ENCODE results near the gene ANKFN1.
"Not testable (repeated sequence)": the region's sequence is repeated elsewhere in the genome, so short reads cannot be mapped to it uniquely, and the experiment has no call there.

The ANKFN1 gene

DNA sequence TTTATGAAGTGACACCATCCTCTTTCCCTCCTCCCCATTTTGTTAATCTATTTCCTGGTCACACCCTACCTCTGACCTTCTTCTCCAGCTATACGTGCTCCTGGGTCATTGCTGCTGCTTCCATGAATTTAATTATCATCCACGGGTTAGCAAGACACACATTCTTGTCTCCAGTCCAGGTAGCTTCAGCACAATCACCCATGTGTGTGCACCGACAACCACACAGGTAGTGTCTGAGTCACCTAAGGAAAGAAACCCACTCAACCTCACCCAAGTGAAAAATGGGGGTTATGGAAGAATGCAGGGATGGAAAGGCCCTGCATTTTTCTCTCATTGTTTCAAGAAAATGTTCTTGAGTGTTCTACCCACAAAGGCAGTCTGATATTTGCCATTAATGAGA is 135.5 kb downstream of the ANKFN1 start:
- DNase-seq (ENCODE audit: low read depth in 3 of 3), result not testable (repeated sequence)

DNA sequence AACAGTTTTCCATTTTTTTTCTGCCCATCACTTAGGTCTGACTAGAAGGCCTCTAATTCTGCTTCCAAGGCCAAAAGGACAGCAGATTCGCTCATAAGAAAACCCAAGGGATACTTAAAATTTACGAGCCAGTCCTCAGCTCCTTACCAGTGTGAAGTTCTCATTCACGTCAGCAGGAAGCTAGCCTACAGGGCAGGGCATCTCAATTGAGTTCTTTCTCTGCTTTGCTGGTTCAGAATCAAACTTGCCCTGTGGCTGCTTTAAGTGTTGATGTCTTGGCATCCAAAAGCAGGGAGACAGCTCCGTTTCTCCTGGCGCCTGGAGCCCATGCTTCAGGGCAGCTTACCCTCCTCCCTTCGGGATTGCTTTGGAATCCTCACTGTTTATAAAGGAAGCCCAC is 136.0 kb downstream of the ANKFN1 start:
- no peak for DNase-seq (ENCODE audit: low read depth in 3 of 3)

DNA sequence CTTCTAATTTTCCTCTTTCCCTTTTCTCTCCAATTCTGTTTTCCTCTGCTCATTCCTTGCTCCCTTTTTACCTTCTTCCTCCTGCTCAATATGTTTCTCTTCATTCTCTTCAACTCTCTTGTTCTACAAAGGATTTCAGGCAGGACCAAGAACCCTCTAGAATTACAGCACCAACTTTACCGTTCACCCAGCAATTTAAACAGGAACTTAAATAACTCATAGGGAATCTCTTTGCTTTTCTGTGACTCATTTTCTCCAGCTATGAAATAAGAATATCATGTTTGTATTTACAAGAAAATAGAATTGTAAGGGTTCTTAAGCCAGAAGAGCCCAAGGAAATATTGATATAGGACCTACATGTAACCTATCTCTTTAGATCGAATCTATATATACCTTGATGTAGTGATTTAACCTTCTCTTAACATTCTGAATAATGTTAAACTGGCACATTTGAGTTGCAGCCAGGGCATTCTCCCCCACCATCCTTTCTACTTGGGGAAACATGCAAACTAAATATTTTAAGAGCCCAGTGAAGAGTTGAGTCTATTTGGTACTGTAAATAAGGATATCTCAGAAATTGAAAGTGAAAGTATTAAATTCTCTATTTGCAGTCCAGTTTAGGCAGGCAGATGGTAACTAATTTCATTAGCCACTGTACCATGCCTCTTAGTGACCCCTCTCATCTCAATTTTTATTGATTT is 137.0 kb downstream of the ANKFN1 start:
- DNase-seq (ENCODE audit: low read depth in 3 of 3), result no peak

DNA sequence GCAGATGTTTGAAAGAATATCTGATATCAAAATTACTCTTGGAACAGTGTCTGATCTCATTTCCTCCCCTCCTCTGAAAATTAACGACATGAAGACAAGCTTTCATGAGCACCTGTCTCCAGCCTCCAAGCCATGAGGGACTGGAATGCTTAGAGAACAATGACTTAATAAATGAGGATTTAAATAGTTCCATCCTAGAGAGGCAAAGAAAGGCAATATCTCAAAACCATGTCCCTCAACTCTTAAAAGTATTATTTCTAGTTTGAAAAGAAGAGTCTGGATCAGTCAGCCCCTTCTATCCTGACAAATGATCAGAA is 137.5 kb downstream of the ANKFN1 start:
- no peak for DNase-seq (ENCODE audit: low read depth in 3 of 3)

DNA sequence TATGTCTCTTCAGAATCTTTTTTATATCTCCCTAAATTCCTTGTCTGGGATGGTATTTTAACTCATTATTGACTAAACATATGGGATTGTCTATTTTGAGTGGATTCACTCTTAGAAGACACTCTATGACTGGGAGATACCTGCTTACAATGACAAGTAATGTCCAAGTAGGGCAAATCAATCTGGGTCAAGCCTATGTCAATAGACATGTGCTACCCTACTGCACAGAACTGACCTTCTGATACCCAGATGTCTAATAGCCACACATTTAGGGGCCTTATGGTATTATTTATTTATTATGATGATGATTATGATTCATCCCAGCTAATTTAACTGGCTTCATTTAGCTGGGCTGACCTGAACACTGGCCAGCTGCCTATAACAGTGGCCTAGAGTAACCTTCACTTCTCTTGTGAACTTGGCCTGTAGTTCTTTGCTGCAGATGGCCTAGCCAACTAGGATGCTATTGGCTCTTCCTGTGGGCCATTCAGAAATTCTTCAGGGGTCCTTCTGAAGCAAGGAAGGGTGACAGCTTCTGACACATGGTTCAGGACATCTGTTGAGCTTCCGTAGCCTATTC is 138.0 kb downstream of the ANKFN1 start:
- DNase-seq (ENCODE audit: low read depth in 3 of 3), result no peak

DNA sequence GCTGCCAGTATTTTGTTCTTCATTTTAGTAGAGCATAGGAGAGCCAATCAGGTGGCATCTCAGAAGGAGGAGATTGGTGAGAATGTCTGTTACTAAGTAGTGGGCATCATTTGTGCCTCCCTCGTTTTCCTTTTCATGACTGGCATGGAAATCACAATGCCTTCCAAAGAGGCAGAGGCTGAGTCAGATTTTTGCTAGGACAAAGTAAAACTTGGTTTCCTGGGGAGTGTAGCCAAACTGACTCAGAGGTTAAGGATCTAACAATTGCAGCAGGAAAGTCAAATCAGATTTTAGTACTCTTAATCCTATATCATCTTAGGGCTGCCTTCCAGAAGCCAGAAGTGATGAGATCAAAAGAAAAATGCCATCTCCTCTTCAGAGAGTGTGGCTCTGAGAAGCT is 138.7 kb downstream of the ANKFN1 start:
- DNase-seq (ENCODE audit: low read depth in 3 of 3), result no peak

DNA sequence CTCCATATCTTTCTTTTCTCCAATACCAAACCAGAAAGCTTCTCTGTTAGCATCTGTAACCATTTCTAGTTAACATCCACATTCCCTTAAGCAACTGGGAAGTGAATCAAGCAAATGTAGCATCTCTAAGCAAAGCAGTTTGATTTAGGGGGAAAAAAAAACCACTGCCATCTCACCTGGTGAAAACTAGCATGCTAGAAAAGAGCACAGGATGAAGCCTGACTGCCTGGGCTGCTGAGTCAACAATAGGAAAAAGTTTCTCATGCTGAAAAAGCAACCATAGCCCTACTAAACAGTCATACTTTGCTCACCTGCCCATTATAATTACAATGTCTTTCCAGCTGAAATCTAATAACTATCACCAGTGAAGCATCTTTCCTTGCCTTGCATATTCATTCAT is 139.3 kb downstream of the ANKFN1 start:
- no peak for DNase-seq (ENCODE audit: low read depth in 3 of 3)

DNA sequence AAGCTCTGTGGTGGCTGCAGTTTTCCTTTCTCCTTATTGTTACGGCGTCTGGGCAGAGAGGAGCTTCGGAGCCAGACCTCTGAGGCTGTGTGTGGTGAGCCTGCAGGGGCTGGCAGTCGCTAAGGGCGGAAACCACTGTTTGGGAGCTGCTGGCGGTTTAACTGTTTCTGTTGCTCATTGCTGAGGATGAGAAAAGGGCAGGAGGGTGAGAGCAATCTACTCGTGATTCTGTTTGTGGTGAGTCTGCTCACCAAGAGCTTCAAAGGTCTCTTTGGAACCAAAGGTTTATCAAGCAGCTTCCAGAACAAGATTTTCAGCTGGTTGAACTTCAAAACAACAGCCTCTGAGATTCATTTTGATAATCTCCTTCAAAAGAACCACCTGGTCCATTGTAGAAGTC is 143.9 kb downstream of the ANKFN1 start:
- peak in 1 of 3 experiments; percentile 18 for DNase-seq (ENCODE audit: low read depth in 3 of 3)

DNA sequence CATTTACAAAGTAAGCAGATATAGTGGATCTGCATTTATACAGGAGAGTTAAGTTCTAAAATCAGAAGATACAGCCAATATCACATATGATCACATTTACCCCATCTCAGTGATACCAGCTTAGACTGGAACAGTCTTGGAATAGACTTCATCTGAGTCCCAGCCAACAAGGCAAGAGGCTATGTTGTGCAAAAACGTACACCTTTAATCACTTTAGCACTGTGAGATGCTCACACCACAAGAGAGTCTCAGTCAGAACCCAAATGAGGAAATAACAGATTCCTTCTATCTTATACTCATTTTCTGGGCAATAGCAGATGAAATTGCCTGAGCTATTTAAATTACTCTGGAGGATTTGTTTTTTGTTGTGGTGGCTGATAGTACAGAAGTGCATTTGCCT is 145.6 kb downstream of the ANKFN1 start:
- DNase-seq (ENCODE audit: low read depth in 3 of 3), result no peak

DNA sequence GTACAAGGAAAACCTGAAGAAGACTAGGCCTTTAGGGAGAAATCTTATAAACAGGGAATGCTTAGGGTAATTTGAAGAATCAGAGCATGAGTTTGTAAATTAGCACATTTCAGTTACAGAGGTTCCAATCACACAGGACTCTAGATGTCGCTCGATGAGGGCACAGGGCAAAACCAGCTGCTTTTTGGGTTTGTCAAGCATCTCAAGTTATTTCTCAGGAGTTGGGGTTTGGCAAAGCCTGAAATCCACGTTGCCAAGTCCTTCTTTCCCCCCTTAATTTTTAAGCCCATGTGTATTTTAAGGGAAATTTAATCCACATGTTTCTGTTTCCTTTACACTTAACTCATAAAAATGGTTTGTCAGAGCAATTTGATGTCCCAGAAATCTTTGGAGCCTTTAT is 146.9 kb downstream of the ANKFN1 start:
- DNase-seq (ENCODE audit: low read depth in 3 of 3), result no peak

DNA sequence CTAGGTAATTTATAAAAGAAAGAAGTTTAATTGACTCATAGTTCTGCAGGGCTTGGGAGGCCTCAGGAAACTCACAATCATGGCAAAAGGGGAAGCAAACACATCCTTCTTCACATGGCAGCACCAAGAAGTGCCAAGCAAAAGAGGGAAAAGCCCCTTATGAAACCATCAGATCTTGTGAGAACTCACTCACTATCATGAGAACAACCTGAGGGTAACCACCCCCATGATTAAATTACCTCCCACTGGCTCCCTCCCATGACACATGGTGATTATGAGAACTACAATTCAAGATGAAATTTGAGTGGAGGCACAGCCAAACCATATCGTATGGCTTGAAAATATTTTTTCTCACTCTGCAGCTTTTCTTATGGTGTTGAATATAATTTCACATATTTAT is 151.7 kb downstream of the ANKFN1 start:
- DNase-seq (ENCODE audit: low read depth in 3 of 3), result no peak

DNA sequence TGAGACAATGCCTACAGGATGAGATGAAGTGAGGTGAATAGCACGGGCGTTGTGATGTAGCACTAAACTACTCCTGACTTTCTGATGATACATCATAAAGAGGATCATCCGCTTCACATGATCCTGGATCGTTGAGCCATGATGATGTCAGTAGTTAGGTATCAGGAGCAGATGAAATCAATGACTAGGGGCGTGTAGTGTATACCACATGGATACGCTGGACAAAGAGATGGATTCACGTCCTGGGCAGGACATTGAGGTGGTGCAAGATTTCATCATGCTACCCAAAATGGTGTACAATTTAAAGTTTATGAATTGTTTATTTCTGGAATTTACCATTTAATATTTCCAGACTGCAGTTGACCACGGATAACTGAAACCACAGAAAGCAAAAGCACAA is 156.6 kb downstream of the ANKFN1 start:
- no peak for DNase-seq (ENCODE audit: low read depth in 3 of 3)

DNA sequence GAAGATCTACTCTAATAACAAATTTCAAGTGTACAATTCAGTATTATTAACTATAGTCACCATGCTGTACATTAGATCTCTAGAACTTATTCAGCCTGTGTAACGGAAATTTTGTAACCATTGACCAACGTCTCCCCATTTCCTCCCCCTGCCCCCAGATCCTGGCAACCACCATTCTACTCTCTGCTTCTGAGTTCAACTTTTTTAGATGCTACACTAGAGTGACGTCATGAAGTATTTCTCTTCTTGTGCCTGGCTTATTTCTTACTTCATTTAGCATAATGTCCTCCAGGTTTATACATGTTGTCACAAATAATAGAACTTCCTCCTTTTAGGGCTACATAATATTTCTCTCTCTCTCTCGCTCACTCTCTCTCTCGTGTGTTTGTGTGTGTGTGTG is 157.5 kb downstream of the ANKFN1 start:
- DNase-seq (ENCODE audit: low read depth in 3 of 3), result no peak

DNA sequence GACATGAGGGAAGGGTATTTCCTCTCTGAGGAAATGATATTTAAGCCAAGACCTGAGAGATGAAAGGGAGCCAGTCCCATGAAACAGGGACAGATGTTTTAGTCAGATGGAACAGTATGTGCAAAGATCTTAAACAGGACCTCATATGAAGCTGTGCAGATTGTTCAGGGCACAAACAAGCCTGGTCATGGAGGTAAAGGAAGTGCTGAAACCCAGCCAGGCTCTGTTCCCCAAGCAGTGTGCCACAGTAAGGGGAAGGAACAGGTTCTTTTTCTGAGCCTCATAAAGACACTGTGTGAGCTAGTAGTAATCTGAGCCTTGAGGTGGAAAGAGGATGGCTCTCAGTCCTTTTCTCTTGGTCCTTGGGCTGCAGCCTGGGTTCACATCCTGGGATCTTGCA is 159.9 kb downstream of the ANKFN1 start:
- no peak for DNase-seq (ENCODE audit: low read depth in 3 of 3)

DNA sequence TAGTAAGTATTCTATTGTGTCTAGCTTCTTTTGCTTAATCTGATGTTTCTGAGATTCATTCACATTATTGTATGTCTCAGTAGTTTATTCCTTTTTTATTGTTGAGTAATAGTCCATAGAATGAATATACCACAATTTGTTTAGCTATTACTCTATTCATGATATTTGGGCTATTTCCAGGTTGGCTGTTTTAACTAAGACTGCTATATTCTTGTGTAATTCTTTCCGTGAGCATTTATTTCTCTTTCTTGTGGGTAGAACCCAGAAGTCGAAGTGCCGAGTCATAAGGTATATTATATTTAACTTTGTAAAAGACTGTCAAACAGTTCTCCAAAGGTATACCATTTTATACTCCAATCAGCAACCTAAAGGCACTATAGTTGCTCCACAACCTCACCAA is 160.8 kb downstream of the ANKFN1 start:
- no peak for DNase-seq (ENCODE audit: low read depth in 3 of 3)

DNA sequence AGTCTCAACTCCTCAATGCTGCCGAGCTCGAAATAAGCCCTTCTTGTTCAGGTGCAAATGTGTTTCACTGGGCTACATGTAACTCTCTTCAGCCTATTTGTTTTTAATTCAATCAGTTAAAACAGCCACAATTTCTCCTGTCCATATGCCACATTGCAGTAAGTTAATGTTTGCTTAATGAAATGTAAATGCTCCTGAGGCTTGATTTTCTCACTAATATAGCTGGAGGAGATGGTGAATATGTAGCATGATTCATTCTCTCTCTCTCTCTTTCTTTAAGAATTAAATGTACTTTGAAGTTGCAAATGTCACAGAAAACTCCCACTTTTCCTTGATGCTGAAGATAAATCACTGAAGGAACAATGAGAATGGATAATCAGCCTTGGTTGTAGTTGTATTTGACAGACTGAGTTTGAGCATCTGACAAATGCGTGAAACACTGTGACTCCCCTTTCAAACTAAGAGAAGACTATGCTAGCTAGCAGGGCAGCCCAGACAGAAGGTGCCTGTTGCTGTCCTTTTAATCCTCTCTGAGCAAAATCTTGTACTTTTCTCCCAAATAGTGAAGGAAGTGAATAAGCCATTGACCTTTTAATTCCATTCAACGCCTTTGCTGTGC is 161.8 kb downstream of the ANKFN1 start:
- no peak for DNase-seq (ENCODE audit: low read depth in 3 of 3)

DNA sequence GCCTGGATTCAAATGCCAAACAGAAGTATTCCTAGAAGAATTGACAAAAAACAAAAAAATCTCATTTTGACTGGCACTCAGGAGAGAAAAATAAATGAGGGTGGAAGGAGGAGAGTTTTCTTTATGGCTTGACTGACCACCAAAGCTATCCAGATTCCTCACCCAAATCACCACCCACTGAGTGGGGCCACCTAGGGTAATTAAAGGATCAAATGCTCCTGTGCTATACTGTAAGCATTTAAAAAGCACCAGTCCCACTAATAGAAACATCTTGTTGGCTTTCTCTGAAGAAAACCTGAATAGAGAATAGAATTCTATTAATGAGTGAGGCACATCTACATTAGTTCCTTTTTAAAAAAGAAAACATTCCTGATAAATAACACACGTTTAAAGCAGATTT is 163.3 kb downstream of the ANKFN1 start:
- no peak for DNase-seq (ENCODE audit: low read depth in 3 of 3)

DNA sequence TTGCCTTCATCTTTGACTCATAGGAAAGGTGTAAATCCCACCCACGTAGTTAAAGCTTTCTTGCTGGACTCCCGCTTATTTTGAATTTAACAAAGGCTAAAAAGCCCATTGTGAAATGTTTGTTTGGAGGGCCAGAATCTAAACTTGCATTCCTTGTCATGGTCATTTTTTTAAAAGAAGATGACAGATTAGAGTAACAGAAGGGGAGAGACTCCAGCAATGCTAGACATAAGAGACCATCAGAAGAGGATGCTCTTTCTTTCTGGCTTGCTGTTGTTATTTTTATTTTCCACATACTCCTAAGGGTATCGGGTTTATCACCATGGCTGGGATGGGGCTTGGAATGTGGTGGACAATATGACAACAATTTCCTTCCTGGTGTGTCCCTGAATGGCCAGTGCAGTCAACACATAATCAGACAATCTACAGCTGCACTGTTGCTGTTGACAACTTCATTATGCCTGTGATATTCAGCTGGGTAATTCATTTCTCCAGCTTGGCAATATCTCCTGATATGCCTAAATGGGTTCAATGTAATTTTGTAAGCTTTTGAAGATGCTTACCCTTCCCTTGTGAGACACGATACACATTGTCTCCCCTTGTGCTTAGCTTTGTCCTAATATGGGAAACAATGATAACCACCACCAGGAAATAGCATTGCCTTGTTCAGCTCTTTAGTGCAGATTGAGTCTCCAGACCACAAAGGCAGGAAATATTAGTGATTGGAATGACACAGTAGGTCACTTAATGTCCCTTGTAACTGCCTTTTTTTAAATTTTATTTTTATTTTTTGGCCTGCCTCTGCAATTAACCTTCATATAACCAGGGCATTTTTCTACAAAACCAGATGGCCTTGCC is 164.3 kb downstream of the ANKFN1 start:
- DNase-seq (ENCODE audit: low read depth in 3 of 3), result no peak

DNA sequence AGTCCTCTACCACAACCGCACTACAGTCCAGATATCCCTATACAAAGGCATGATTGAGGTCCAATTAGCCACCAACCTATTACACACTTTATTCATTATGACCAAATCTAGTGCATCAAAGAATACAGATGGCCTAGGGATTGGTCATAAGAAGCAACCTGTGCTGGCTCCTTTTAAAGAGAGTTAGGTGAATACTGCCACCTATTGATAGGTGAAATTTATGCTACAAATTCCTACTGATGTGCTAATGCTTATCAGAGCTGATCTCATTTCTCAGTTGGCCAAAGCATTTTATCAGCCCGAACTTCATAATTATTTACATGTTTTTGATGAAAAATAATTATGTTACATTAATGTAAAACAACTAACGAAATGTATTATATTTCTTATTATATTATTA is 166.3 kb downstream of the ANKFN1 start:
- DNase-seq (ENCODE audit: low read depth in 3 of 3), result no peak

DNA sequence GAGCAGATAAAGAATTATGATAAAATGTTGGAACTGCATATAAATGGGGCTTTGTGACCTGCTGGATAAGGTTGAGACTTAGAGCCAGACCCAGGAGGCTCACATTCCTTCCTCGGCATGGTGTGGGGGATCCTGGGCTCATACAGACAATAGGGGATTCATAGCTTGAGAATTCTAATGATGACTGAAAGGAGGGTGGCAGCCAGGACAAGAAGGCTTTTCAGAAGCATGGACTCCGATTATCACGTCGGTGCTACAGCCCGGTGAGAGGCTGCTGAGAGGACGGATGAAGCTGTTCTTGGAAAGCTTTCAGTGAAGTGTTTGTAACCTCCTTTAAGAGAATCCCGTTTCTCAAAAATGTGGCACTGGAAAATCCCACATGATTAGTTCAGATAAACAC is 167.2 kb downstream of the ANKFN1 start:
- no peak for DNase-seq (ENCODE audit: low read depth in 3 of 3)

DNA sequence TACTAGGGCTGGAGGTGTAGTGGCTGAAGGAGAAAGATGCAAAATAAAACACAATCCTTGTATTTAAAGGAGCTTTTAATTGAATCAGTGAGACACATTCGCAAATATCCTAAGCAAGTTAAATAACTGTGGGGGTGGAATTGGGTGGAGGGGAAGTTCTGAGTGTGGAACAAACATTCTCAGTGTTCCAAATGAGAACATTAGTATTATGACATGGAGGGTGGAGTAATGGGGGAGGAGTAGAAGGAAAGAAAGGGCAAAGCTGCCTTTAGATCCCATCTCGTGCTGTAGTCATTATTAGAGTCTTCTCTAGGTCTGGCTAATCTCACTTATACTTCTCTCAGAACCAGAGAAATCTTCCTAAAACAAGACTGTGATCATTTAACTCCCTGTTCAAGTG is 169.7 kb downstream of the ANKFN1 start:
- no peak for DNase-seq (ENCODE audit: low read depth in 3 of 3)

DNA sequence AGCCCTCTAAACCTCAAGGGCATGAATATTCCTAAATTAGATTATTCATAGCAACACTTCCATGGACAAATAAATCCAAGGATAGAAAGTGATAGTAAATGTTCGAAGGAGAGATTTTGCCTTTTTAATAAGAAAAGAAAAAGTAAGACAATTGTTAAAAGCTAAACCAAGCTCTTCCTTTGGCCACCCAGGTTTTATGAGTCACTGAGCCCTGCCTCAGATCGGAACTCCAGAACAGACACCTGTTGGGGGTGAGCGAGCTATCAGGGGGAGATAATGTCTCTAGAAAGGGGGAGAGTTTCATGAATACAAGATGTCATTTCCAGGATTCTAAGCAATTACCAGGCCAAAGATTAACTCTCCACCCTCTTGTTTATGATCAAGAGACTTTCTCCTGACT is 171.4 kb downstream of the ANKFN1 start:
- no peak for DNase-seq (ENCODE audit: low read depth in 3 of 3)

All from stimulated activated CD4-positive, alpha-beta T cell treated with anti-CD3 and anti-CD28 coated beads, TNF-alpha, amount 100 ng/mL, for 24 hours (primary cell).